Breast epithelium (tissue), 3 donors: Measurements from ENCODE around the gene MAPK10.

Source experiments
- CTCF ChIP-seq, 3 donors: fragments of 450-650 bp; IDR thresholded peaks; one replicate each; pipeline ENCODE4 v1.5.1; 2016 to 2017; ENCODE audit warnings: antibody characterized with exemption in 3 of 3, mild to moderate bottlenecking in 3 of 3, moderate library complexity in 3 of 3
- POLR2A ChIP-seq: fragments of 450-650 bp; IDR thresholded peaks from one replicate; pipeline ENCODE4 v1.6.1; 2016; ENCODE audit warnings: antibody characterized with exemption, mild to moderate bottlenecking, moderate library complexity

DNA sequence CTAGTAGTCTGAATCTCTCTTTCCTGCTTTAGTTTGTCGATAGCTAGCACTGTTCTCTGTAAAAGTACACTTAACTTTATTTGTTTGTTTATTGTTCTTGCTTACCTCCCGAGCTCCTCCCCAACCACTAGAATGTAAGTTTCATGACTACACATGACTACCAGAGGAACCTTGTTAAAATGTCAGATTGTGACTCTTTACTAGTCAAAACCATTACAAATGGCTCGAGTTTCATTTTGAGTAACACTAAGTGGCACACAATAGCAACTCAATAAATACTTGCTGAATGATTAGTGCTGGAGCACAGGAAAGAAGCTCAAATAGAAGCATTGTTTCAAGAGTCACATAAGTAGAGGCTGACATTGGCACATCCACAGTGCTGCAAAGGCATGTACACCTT, 116.1 kb downstream of the MAPK10 start:
- no peak for TF ChIP-seq CTCF (IDR thresholded peaks at IDR 0.05)
- no peak for TF ChIP-seq POLR2A
